ENCODE data around the gene SPATA25. TPM values are rescaled to one million over a fixed set of nuclear protein-coding genes. Genes with fewer than 3 reads are reported as not detected.

Gene SPATA25
- polyA plus RNA-seq, 1 donor (not counting 4 experiments of a cell fraction or from before 2014, with no cell fraction given), result not detected

GRCh38 chr20:45911486-45912343, 24.3 kb upstream of the SPATA25 start, which contains the start of gene PLTP:
Gene PLTP, minus strand, starts transcription at chr20:45912155. Its CDS starts 703 bp downstream, at chr20:45911452.
- peak within 1 kb of the TSS; percentile 70 for H3K27ac ChIP-seq (ENCODE audit: control insufficient read depth, insufficient read depth, low read length)
- DNase-seq (ENCODE audit: low read depth, low spot score), result no peak
- peak within 1 kb of the TSS; percentile 45 to 71 (median 60) for H3K4me3 ChIP-seq (ENCODE audit: control insufficient read depth in 2 of 3, extremely low read depth in 1 of 3, insufficient read depth in 2 of 3, low read depth in 1 of 3, low read length in 3 of 3)
- no peaks in the 10 kb centered on the region for H3K9me3 ChIP-seq (ENCODE audit: control insufficient read depth, low read depth, low read length)
- peak within 1 kb of the TSS; percentile 81 for H2AFZ ChIP-seq (ENCODE audit: control insufficient read depth, low read length)
- TF ChIP-seq, protein P1, sequence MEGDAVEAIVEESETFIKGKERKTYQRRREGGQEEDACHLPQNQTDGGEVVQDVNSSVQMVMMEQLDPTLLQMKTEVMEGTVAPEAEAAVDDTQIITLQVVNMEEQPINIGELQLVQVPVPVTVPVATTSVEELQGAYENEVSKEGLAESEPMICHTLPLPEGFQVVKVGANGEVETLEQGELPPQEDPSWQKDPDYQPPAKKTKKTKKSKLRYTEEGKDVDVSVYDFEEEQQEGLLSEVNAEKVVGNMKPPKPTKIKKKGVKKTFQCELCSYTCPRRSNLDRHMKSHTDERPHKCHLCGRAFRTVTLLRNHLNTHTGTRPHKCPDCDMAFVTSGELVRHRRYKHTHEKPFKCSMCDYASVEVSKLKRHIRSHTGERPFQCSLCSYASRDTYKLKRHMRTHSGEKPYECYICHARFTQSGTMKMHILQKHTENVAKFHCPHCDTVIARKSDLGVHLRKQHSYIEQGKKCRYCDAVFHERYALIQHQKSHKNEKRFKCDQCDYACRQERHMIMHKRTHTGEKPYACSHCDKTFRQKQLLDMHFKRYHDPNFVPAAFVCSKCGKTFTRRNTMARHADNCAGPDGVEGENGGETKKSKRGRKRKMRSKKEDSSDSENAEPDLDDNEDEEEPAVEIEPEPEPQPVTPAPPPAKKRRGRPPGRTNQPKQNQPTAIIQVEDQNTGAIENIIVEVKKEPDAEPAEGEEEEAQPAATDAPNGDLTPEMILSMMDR (optimal IDR thresholded peaks at IDR 0.05 in 1 of 3, IDR thresholded peaks at IDR 0.05 in 1 of 3, conservative IDR thresholded peaks at IDR 0.05 in 1 of 3; ENCODE audit: extremely low read depth in 1 of 3, insufficient read depth in 2 of 3, low read length in 3 of 3), result no peak
- TF ChIP-seq EZH2 (IDR thresholded peaks at IDR 0.05; ENCODE audit: low read length), result no peak
- FAIRE-seq, result no peak
- H3K4me1 ChIP-seq (ENCODE audit: control insufficient read depth, extremely low read depth, insufficient read depth, low read length), result peaks cover 16% of the 10 kb centered on the region
- H3K27me3 ChIP-seq (ENCODE audit: control insufficient read depth, extremely low read depth, insufficient read depth, low read length), result no peaks in the 10 kb centered on the region
- H3K4me2 ChIP-seq (ENCODE audit: control insufficient read depth, extremely low read depth, insufficient read depth, low read depth, low read length), result peak within 1 kb of the TSS; percentile 94
- dilution Hi-C loops (cut with MboI; ENCODE audit: extremely low pct_ligation_motif_present, low sequenced_read_pairs), result no loop called here
- H4K20me1 ChIP-seq (ENCODE audit: control insufficient read depth, extremely low read depth, insufficient read depth, low read length), result no peaks in the 10 kb centered on the region
- no peaks in the 10 kb centered on the region for H3K79me2 ChIP-seq (ENCODE audit: control insufficient read depth, insufficient read depth, low read length)
- H3K9me1 ChIP-seq (ENCODE audit: control insufficient read depth, extremely low read depth, insufficient read depth, low read length), result no peaks in the 10 kb centered on the region
- H3K36me3 ChIP-seq (ENCODE audit: control insufficient read depth in 2 of 2, extremely low read depth in 1 of 2, insufficient read depth in 2 of 2, low read length in 2 of 2), result peaks cover 3 to 8% of the 10 kb centered on the region in 2 experiments
- H3K9ac ChIP-seq (ENCODE audit: control insufficient read depth, extremely low read depth, insufficient read depth, low read length), result peak within 1 kb of the TSS; percentile 76

DNA sequence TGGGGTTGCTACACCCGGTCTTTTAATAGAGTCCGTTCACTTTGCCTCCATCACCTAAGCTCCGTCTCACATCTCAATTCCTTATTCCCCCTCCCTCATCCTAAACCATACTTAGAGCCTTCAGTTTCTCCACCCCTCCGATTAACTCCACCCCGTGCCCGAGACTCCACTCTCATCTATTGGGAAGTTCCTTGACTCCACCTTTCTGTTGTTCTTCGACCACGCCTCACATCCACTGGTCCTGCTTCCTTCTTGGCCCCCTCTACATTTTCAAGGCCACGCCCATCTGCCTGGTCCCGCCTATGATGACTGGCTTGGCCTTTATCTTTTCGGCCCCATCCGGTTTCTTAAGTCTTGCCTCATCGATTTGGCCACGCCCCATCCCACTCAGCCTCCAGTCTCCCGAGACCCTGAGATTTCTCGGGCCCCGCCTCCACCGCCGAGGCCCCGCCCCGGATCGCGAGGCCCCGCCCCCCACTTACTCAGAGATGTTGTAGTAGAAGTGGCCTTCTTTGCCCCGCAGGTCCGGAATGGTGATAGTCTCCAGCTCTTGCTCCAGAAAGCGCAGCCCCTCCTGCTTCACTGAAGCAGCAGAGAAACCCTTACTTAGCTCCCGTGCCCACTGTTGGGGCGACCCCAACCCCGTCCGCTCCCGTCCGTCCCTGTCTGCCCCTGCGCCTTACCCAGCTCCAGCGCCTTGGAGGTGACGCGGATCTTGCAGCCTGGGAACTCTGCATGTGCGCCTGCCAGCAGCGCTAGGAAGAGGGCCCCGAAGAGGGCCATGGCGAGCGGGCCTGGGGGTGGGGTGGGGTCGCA, 23.5 kb upstream of the SPATA25 start:
- Histone ChIP-seq H4K20me1 (ENCODE audit: control insufficient read depth, extremely low read depth, insufficient read depth, low read length) (no peaks in the 10 kb centered on the region), H3K4me1 (ENCODE audit: control insufficient read depth, extremely low read depth, insufficient read depth, low read length) (peaks cover 22% of the 10 kb centered on the region), H3K27ac (ENCODE audit: control insufficient read depth, insufficient read depth, low read length) (peak overlapping the region; percentile 70), H3K79me2 (ENCODE audit: control insufficient read depth, insufficient read depth, low read length) (no peaks in the 10 kb centered on the region), H3K36me3 (ENCODE audit: control insufficient read depth in 2 of 2, extremely low read depth in 1 of 2, insufficient read depth in 2 of 2, low read length in 2 of 2) (peaks cover 3 to 8% of the 10 kb centered on the region in 2 experiments), H3K9me3 (ENCODE audit: control insufficient read depth, low read depth, low read length) (no peaks in the 10 kb centered on the region), H3K4me2 (ENCODE audit: control insufficient read depth, extremely low read depth, insufficient read depth, low read depth, low read length) (peak overlapping the region; percentile 94), H3K27me3 (ENCODE audit: control insufficient read depth, extremely low read depth, insufficient read depth, low read length) (no peaks in the 10 kb centered on the region), H3K9ac (ENCODE audit: control insufficient read depth, extremely low read depth, insufficient read depth, low read length) (peak overlapping the region; percentile 76), H3K4me3 (ENCODE audit: control insufficient read depth in 2 of 3, extremely low read depth in 1 of 3, insufficient read depth in 2 of 3, low read depth in 1 of 3, low read length in 3 of 3) (peak overlapping the region; percentile 45 to 71 (median 60)), H3K9me1 (ENCODE audit: control insufficient read depth, extremely low read depth, insufficient read depth, low read length) (peaks cover 4% of the 10 kb centered on the region), H2AFZ (ENCODE audit: control insufficient read depth, low read length) (peak overlapping the region; percentile 81)
- DNase-seq (ENCODE audit: low read depth, low spot score) (peak; percentile 99), FAIRE-seq (peak; percentile 73)
- dilution Hi-C loops (cut with MboI; ENCODE audit: extremely low pct_ligation_motif_present, low sequenced_read_pairs), result no loop called here
- TF ChIP-seq, protein P1 (optimal IDR thresholded peaks at IDR 0.05 in 1 of 3, IDR thresholded peaks at IDR 0.05 in 1 of 3, conservative IDR thresholded peaks at IDR 0.05 in 1 of 3; ENCODE audit: extremely low read depth in 1 of 3, insufficient read depth in 2 of 3, low read length in 3 of 3), result no peak
- TF ChIP-seq EZH2 (IDR thresholded peaks at IDR 0.05; ENCODE audit: low read length), result no peak
